Right lobe of liver (tissue), 6 donors: ENCODE measurements around the gene NEUROG1. TPM values are rescaled to one million over a fixed set of nuclear protein-coding genes. Genes with fewer than 3 reads are reported as not detected.

ENCODE experiments used
- ATAC-seq, 4 donors: fragments of 200-7000 bp; cut with Tn5 transposase; one replicate each; pipeline ENCODE4 v1.9.1; 2020; ENCODE audit warnings: mild to moderate bottlenecking in 4 of 4, moderate library complexity in 4 of 4
- DNase-seq, 3 donors: peaks; one replicate each; pipeline ENCODE4 v3.0.0-alpha.2; 2020
- H3K27ac ChIP-seq, 3 donors: fragments of 200-600 bp; one replicate each; pipeline ENCODE4 v1.8.0; 2022
- H3K27me3 ChIP-seq, 2 donors: fragments of 200-600 bp; one replicate each; pipeline ENCODE4 v1.8.0; 2022
- H3K36me3 ChIP-seq, 4 donors: fragments of 200-600 bp; sonication (generic) in 1 of 4; one replicate each; pipeline versions ENCODE4 v1.5.1 to v1.8.0; 2017 to 2022; ENCODE audit warnings: control low read depth in 1 of 4
- H3K4me1 ChIP-seq, 4 donors: fragments of 200-600 bp; sonication (generic) in 1 of 4; one replicate each; pipeline versions ENCODE4 v1.5.1 to v1.8.0; 2017 to 2022; ENCODE audit warnings: control low read depth in 1 of 4
- H3K4me3 ChIP-seq, 3 donors: fragments of 200-600 bp; one replicate each; pipeline ENCODE4 v1.8.0; 2022
- H3K9me3 ChIP-seq, 4 donors: fragments of 200-600 bp; sonication (generic) in 1 of 4; one replicate each; pipeline versions ENCODE4 v1.5.1 to v1.8.0; 2017 to 2022; ENCODE audit warnings: control low read depth in 1 of 4
- CTCF ChIP-seq, 4 donors: fragments of 200-600 bp in 3 of 4; fragments of 450-650 bp in 1 of 4; IDR thresholded peaks; one replicate each; pipeline versions ENCODE4 v1.5.1 to v1.8.0; 2016 to 2022; ENCODE audit warnings: antibody characterized with exemption in 4 of 4, mild to moderate bottlenecking in 2 of 4
- POLR2A ChIP-seq: fragments of 450-650 bp; IDR thresholded peaks from one replicate; pipeline ENCODE4 v1.6.1; 2017; ENCODE audit warnings: antibody characterized with exemption, mild to moderate bottlenecking
- WGBS: methylation state at CpG from one replicate; pipeline ENCODE4 v1.1.6; 2018; ENCODE audit warnings: low coverage, low lambda C conversion rate; ENCODE audit not compliant: insufficient coverage; ENCODE audit errors: missing lambda C conversion rate; 5-methylcytosine and 5-hydroxymethylcytosine counted together
- intact Hi-C, 2 donors: fragments of 100-400 bp; cut with DNase I; formaldehyde crosslinking; loops; one replicate each; pipeline versions ENCODE4 v1.11.2 to v1.14.1; 2022
- total RNA-seq, 6 experiments: library from RNA; depleted of rRNA in 2 of 6; stranded (reverse); fragments of >200 nt in 2 of 6; fragmentation: NEBNext Ultra II Directional in 3 of 6; extraction: Animal tissue kit (Norgen Biotek cat#: 25700) in 3 of 6; gene quantifications; one replicate each; pipeline versions ENCODE4 v1.1.0 to v1.2.4, GENCODE V29; 2016 to 2023
- donor health status: DM: no; HTN: yes; CAD: no.
- donor health status: DM: no; HTN: no; CAD: no.
- donor health status: DM: no; HTN: no; CAD: no.
- donor health status: DM: no; HTN: yes; CAD: no.
- donor health status: DM: no; HTN: yes; CAD: no.

Gene NEUROG1
- total RNA-seq, 6 experiments from 2014 or later: not detected

GRCh38 chr5:135543485-135544304 is 7.9 kb upstream of the NEUROG1 start:
- H3K4me3 ChIP-seq: peak overlapping the region; percentile 23 to 56 (median 45)
- peaks cover 0 to 15% (median 6%) of the 10 kb centered on the region in 4 donors for H3K4me1 ChIP-seq
- TF ChIP-seq CTCF (IDR thresholded peaks at IDR 0.05) (no peak), POLR2A (no peak)
- ATAC-seq (peak; percentile 60 to 68 (median 64)), DNase-seq (peak in 1 of 3 donors; percentile 41)
- WGBS: 7% methylated on average over 22 of the region's 77 CpGs
- H3K27me3 ChIP-seq: peaks cover 0 to 17% of the 10 kb centered on the region in 2 donors
- no peaks in the 10 kb centered on the region for H3K36me3 ChIP-seq
- H3K9me3 ChIP-seq: no peaks in the 10 kb centered on the region
- intact Hi-C loops: no loop called here
- H3K27ac ChIP-seq: no peak overlapping the region

GRCh38 chr5:135543001-135543484 is 7.3 kb upstream of the NEUROG1 start:
- intact Hi-C loops: no loop called here
- H3K36me3 ChIP-seq: no peaks in the 10 kb centered on the region
- 16% methylated on average over 5 of the region's 5 CpGs for WGBS
- no peaks in the 10 kb centered on the region for H3K9me3 ChIP-seq
- H3K4me3 ChIP-seq: peak overlapping the region in 2 of 3 donors; percentile 23 to 56
- peaks cover 0 to 17% of the 10 kb centered on the region in 2 donors for H3K27me3 ChIP-seq
- ATAC-seq (no peak), DNase-seq (no peak)
- peaks cover 0 to 15% (median 6%) of the 10 kb centered on the region in 4 donors for H3K4me1 ChIP-seq
- H3K27ac ChIP-seq: no peak overlapping the region
- TF ChIP-seq POLR2A (no peak), CTCF (IDR thresholded peaks at IDR 0.05) (no peak)

- Histone ChIP-seq H3K27me3 (peaks cover 0 to 17% of the 10 kb centered on the region in 2 donors), H3K9me3 (no peaks in the 10 kb centered on the region), H3K27ac (no peak overlapping the region), H3K36me3 (no peaks in the 10 kb centered on the region), H3K4me1 (peaks cover 0 to 15% (median 6%) of the 10 kb centered on the region in 4 donors), H3K4me3 (no peak overlapping the region)
- WGBS: 29% methylated on average over 9 of the region's 11 CpGs
- ATAC-seq (no peak), DNase-seq (no peak)
- intact Hi-C loops: no loop called here
- no peak for TF ChIP-seq CTCF (IDR thresholded peaks at IDR 0.05)
- TF ChIP-seq POLR2A: no peak
These were observed 6.2 kb upstream of the NEUROG1 start for GRCh38 chr5:135541807-135542502.

GRCh38 chr5:135539430-135540005 is 3.8 kb upstream of the NEUROG1 start:
- Histone ChIP-seq H3K36me3 (no peaks in the 10 kb centered on the region), H3K27ac (no peak overlapping the region), H3K9me3 (no peaks in the 10 kb centered on the region), H3K4me1 (peaks cover 0 to 31% (median 6%) of the 10 kb centered on the region in 4 donors), H3K4me3 (no peak overlapping the region), H3K27me3 (peaks cover 0 to 23% of the 10 kb centered on the region in 2 donors)
- no peak for ATAC-seq
- intact Hi-C loops: no loop called here
- TF ChIP-seq POLR2A (no peak), CTCF (IDR thresholded peaks at IDR 0.05) (no peak)
- 39% methylated on average over 3 of the region's 4 CpGs for WGBS
- no peak for DNase-seq
